Pancreas (tissue), 10 donors: ENCODE measurements around the gene GDPGP1. TPM values are rescaled to one million over a fixed set of nuclear protein-coding genes. Genes with fewer than 3 reads are reported as not detected.
A peak's percentile ranks its signal among the peaks of the same experiment; 100 is the strongest.
"Not testable (repeated sequence)": the region's sequence is repeated elsewhere in the genome, so short reads cannot be mapped to it uniquely, and the experiment has no call there.

ENCODE experiments used
- ATAC-seq, 4 donors: fragments of 200-7000 bp; cut with Tn5 transposase; one replicate each; pipeline versions ENCODE4 v1.8.0 to v1.9.1; 2020; ENCODE audit warnings: mild to moderate bottlenecking in 4 of 4, moderate library complexity in 4 of 4
- DNase-seq, 6 donors: peaks; one replicate each; pipeline ENCODE4 v3.0.0-alpha.2; 2020
- FAIRE-seq: peaks from 2 replicates; lab custom pipeline; 2012; peaks lifted over from hg19 to GRCh38; lab: Jason Lieb, UNC
- H3K27ac ChIP-seq, 4 donors: fragments of 200-600 bp; sonication (generic); 1 replicate in 3 of 4; 2 replicates in 1 of 4; pipeline versions ENCODE4 v1.5.0 to v1.8.0; 2020
- H3K27me3 ChIP-seq, 4 donors: fragments of 200-600 bp; one replicate each; pipeline ENCODE4 v1.8.0; 2021
- H3K36me3 ChIP-seq, 3 donors: fragments of 200-600 bp; sonication (generic) in 1 of 3; one replicate each; pipeline versions ENCODE4 v1.5.0 to v1.8.0; 2020 to 2021
- H3K4me1 ChIP-seq, 3 donors: fragments of 200-600 bp; one replicate each; pipeline ENCODE4 v1.8.0; 2021
- H3K4me3 ChIP-seq, 4 donors: fragments of 200-600 bp; sonication (generic) in 2 of 4; one replicate each; pipeline versions ENCODE4 v1.5.0 to v1.8.0; 2020 to 2021
- H3K9me3 ChIP-seq, 4 donors: fragments of 200-600 bp; one replicate each; pipeline ENCODE4 v1.8.0; 2021
- WGBS, 2 donors: extraction: QIAGEN DNeasy Blood & Tissue Kit; methylation state at CpG; one replicate each; pipeline ENCODE4 v1.1.7; 2013; 5-methylcytosine and 5-hydroxymethylcytosine counted together
- intact Hi-C, 3 donors: fragments of 100-400 bp; cut with DNase I; formaldehyde crosslinking; loops; one replicate each; pipeline versions ENCODE4 v1.11.1 to v1.14.2; 2022
- polyA plus RNA-seq, 2 donors: library from polyadenylated mRNA; stranded (reverse); fragments of 200-250 nt; gene quantifications; one replicate each; pipeline ENCODE4 v1.2.3, GENCODE V29; 2013
- total RNA-seq, 6 donors: library from RNA; stranded (reverse); fragmentation: NEBNext Ultra II Directional in 4 of 6; extraction: Animal tissue kit (Norgen Biotek cat#: 25700) in 4 of 6; gene quantifications; one replicate each; pipeline versions ENCODE4 v1.2.1 to v1.2.4, GENCODE V29; 2021 to 2023
- TF ChIP-seq, protein P1 (sequence below), 4 donors: fragments of 200-600 bp; sonication (generic) in 3 of 4; IDR thresholded peaks; one replicate each; pipeline versions ENCODE4 v1.5.0 to v1.8.0; 2021; ENCODE audit warnings: antibody characterized with exemption in 4 of 4
- donor health status: healthy with polysubstance abuse.
- donor health status: DM: no; HTN: no; CAD: no; lungs with moderate emphysema.
- donor health status: DM: no; HTN: no; CAD: no.
- donor health status: control.
- donor health status: control.
- donor health status: Bipolar disorder and iron deficiency.
- donor health status: DM: yes; HTN: yes; CAD: no.
- donor health status: DM: no; HTN: no; CAD: no.
- donor health status: DM: no; HTN: no; CAD: no.
- donor health status: DM: yes; HTN: yes; CAD: no.

Gene GDPGP1, protein sequence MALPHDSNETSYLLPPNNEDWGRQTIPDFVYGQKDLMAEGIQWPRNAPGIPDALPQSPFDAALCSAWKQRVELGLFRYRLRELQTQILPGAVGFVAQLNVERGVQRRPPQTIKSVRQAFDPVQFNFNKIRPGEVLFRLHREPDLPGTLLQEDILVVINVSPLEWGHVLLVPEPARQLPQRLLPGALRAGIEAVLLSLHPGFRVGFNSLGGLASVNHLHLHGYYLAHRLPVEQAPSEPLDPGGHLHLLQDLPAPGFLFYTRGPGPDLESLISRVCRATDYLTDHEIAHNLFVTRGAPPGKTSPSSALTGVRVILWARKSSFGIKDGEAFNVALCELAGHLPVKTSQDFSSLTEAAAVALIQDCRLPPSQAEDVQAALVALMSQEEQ
- 1 to 10 TPM; 2.6 to 7.0 (median 4.4) TPM for total RNA-seq
- 1 to 10 TPM; 2.0 to 3.3 TPM for polyA plus RNA-seq

DNA sequence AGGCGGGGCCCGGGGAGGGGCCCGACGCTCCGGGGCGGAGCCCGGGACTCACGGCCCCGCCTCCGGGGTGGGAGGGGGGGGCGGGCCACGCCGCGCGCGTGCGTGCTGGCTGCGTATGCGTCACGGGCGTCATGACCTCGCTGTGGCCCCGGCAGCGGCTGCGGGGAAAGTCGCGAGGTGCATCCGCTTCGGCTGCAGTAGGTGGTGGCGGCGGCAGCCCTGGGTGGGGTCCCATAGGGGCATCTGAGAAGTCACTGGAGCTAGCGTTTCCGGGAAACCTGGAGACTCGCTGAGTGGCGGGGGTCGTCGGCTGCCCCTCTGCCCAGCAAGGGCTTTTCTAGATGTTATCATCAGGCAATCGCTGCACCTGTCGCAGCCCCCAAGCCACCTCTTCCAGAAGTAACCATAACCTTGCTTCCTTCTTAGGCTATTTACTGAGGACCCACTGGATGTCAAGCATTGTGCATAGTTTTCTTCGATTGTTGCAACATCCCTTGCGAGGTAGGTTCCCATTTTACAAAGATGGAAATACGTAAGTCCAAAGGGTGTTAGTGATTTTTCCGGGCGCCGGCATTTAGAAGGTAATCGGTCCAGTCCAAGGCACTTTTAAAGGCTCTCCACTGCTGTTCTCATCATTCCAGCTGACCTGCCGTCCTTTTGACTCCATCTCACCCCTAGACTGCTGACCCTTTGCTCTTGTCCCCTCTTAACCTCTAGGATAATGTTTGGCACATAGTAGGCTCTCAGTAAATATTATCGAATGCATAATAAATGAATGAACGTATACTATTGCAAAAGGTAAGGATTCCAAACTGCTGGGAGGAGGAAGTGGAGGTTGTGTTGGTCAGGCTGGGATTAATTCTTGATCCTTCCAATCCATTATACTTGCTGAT lies at the start of gene GDPGP1:
Gene GDPGP1, plus strand, starts transcription at position 114 of the 893 bp plus-strand sequence. CDS start 6,700 bp downstream, outside the sequence.
- Histone ChIP-seq H3K27me3 (no peaks in the 10 kb centered on the region), H3K4me1 (peaks cover 15 to 33% (median 25%) of the 10 kb centered on the region in 3 donors), H3K27ac (peak within 1 kb of the TSS; percentile 87 to 98 (median 93)), H3K4me3 (peak within 1 kb of the TSS; percentile 60 to 90 (median 74)), H3K36me3 (peaks cover 0 to 8% (median 0%) of the 10 kb centered on the region in 3 donors), H3K9me3 (no peaks in the 10 kb centered on the region)
- ATAC-seq, result no peak
- TF ChIP-seq, protein P1, sequence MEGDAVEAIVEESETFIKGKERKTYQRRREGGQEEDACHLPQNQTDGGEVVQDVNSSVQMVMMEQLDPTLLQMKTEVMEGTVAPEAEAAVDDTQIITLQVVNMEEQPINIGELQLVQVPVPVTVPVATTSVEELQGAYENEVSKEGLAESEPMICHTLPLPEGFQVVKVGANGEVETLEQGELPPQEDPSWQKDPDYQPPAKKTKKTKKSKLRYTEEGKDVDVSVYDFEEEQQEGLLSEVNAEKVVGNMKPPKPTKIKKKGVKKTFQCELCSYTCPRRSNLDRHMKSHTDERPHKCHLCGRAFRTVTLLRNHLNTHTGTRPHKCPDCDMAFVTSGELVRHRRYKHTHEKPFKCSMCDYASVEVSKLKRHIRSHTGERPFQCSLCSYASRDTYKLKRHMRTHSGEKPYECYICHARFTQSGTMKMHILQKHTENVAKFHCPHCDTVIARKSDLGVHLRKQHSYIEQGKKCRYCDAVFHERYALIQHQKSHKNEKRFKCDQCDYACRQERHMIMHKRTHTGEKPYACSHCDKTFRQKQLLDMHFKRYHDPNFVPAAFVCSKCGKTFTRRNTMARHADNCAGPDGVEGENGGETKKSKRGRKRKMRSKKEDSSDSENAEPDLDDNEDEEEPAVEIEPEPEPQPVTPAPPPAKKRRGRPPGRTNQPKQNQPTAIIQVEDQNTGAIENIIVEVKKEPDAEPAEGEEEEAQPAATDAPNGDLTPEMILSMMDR (IDR thresholded peaks at IDR 0.05), result no peak
- 2% methylated on average over 43 to 49 of the region's 49 CpGs for WGBS, 2 donors
- FAIRE-seq, result no peak
- intact Hi-C loops, result no loop called here
- peak in 2 of 6 donors; percentile 12 to 31 for DNase-seq

DNA sequence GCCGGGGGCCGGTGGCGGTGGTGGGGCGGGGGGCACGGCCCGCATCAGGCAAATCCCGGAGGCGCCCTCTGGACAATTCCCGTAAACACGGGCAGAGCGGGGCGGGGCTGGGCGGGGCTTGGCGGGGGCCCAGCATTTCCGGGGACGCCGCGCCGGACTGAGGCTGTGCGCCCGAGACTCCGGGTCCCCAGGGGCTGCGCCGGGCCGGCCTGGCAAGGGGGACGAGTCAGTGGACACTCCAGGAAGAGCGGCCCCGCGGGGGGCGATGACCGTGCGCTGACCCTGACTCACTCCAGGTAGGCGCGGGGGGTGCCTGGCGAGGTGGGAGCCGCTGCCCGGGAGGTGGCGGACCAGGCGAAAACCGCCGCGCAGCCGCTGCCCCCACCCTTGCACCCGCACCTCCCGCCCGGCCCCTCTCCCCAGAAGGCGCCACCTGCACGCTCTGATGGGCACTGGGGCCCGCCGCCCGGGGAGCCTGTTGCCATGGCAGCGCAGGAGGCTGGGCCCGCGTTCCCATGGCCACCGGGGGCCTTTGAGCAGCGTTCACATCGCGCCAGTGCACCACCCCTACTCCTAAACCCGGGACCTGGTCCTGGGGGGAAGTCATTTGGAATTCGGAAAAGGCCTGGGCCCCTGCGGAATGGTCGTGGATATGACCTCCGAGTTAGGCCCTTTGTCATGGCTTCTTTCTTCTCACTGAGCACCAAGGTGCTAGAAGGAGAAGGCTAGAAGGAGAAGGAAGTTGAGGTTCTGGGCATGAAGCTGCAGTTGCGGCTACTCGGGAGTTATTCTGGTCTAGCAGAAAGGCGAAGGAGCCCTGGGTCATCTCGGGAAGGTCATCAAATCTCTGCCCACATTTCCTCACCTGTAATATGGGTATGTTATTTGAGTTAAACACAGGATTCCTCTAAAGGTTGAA lies 49.0 kb upstream of the GDPGP1 start:
- Histone ChIP-seq H3K36me3 (no peaks in the 10 kb centered on the region), H3K4me3 (peak overlapping the region; percentile 61 to 86 (median 72)), H3K9me3 (no peaks in the 10 kb centered on the region), H3K27me3 (no peaks in the 10 kb centered on the region), H3K27ac (peak overlapping the region; percentile 85 to 96 (median 90)), H3K4me1 (peaks cover 1 to 26% (median 17%) of the 10 kb centered on the region in 3 donors)
- WGBS, 2 donors, result 6 to 8% methylated on average over 54 to 67 of the region's 67 CpGs
- no peak for FAIRE-seq
- ATAC-seq, result peak; percentile 81 to 90 (median 85)
- TF ChIP-seq, protein P1 (IDR thresholded peaks at IDR 0.05), result no peak
- intact Hi-C loops, result no loop called here
- peak; percentile 70 to 90 (median 84) for DNase-seq

DNA sequence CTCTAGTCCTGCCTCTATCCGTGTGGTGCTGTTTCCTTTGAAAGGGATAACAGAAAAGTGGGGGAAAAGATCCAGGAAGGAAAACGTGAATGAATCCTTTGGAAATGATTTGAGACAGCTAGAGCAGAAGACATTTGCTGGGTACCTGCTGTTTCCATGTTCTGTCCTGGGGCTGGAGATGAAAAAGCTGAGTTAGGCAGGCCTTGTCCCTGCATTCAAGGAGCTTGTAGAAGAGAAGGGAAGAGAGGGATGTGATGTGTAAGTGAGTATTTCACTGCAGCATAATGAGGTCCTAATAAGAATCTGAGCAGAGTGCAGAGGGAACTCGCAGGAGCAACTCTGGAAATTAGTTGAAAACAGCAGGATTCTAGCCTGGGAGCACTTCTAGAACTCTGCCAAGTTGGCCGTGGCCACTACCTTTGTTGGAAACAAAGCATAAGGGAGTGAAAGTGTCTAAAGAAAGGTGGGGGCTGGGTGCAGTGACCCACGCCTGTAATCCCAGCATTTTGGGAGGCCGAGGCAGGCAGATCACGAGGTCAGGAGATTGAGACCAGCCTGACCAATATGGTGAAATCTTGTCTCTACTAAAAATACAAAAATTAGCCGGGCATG lies 46.6 kb upstream of the GDPGP1 start:
- DNase-seq, result no peak
- Histone ChIP-seq H3K9me3 (no peaks in the 10 kb centered on the region), H3K27me3 (no peaks in the 10 kb centered on the region), H3K4me3 (no peak overlapping the region), H3K27ac (peak overlapping the region in 1 of 4 donors; percentile 33), H3K4me1 (peaks cover 12 to 49% (median 33%) of the 10 kb centered on the region in 3 donors), H3K36me3 (no peaks in the 10 kb centered on the region)
- no peak for FAIRE-seq
- TF ChIP-seq, protein P1 (IDR thresholded peaks at IDR 0.05), result no peak
- intact Hi-C loops, result no loop called here
- WGBS, 2 donors, result 60 to 72% methylated on average over 7 to 8 of the region's 8 CpGs
- ATAC-seq, result no peak

DNA sequence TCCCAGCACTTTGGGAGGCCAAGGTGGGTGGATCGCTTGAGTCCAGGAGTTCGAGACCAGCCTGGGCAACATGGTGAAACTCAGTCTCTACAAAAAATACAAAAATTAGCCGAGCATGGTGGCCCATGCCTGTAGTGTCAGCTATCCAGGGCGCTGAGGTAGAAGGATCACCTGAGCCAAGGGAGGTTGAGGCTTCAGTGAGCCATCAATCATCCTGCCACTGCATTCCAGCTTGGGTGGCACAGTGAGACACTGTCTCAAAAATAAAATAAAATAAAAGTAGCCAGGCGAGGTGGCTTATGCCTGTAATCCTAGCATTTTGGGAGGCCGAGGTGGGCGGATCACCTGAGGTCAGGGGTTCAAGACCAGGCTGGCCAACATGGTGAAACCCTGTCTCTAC lies 45.9 kb upstream of the GDPGP1 start:
- H3K36me3 ChIP-seq, ATAC-seq, DNase-seq, H3K4me3 ChIP-seq, FAIRE-seq, H3K9me3 ChIP-seq, H3K27me3 ChIP-seq, intact Hi-C loops: not testable (repeated sequence)
- peaks cover 18 to 56% (median 40%) of the 10 kb centered on the region in 3 donors for H3K4me1 ChIP-seq
- H3K27ac ChIP-seq, result peak overlapping the region in 1 of 4 donors; percentile 12
- WGBS, 2 donors, result 94 to 98% methylated on average over 7 of the region's 7 CpGs
